Keratinocyte (primary cell): ENCODE measurements around the gene LYPD6B.

Source experiments
- CTCF ChIP-seq, 3 experiments: IDR thresholded peaks in 1 of 3; conservative IDR thresholded peaks in 1 of 3; optimal IDR thresholded peaks in 1 of 3; 2 replicates in 2 of 3; 3 replicates in 1 of 3; pipeline versions ENCODE3 to v1.5.1; 2011; ENCODE audit warnings: low read length in 3 of 3, mild to moderate bottlenecking in 3 of 3, moderate library complexity in 2 of 3, control low read depth in 1 of 3, inconsistent platforms in 1 of 3; ENCODE audit not compliant: insufficient read depth in 2 of 3; ENCODE audit errors: extremely low read depth in 1 of 3
- EZH2 ChIP-seq: IDR thresholded peaks from one replicate; pipeline ENCODE4 v1.6.1; 2012; ENCODE audit warnings: inconsistent platforms, mild to moderate bottlenecking, low read length, moderate library complexity

DNA sequence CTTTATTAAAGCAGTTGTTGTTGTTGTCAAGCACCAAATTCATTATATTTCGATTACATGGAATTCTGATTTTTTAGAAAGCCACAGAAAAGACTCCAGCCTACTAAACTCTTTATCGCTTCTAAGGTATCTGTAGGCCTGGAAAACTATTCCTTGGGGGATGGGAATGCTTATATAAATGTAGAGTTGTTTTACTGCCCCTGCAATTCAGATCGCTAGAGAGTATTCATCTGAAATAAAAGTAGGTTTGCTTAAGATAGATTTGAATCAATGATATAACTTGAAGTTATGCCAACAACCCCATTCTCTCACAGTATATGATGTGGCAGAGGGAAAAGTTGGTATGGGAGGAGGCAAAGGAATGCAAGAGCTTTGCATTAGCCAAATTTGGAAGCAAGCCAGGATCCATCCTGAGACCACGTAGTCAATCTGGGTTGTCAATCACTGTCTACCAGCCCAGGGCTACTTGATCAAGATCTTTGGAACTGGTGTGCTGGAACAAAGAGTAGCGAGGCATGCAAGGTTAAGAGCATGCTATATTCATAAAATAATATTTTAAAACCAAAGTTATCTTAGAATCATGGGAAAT is 95.9 kb downstream of the LYPD6B start:
- TF ChIP-seq CTCF (optimal IDR thresholded peaks at IDR 0.05 in 1 of 3, IDR thresholded peaks at IDR 0.05 in 1 of 3, conservative IDR thresholded peaks at IDR 0.05 in 1 of 3; ENCODE audit: extremely low read depth in 1 of 3, insufficient read depth in 2 of 3, low read length in 3 of 3) (no peak), EZH2 (no peak)
